ACC112 (cell line): ENCODE data around the gene ZNF362.

Experiments
- H2AFZ ChIP-seq: fragments of 200-600 bp; sonication (generic); one replicate; pipeline ENCODE4 v1.6.0; 2017; ENCODE audit warnings: antibody characterized with exemption, low read length; ENCODE audit not compliant: unreplicated experiment
- H3K27ac ChIP-seq: fragments of 200-600 bp; sonication (generic); 2 replicates; pipeline ENCODE4 v1.5.1; 2014; ENCODE audit warnings: low read depth, mild to moderate bottlenecking, antibody characterized with exemption, low read length, moderate library complexity
- H3K27me3 ChIP-seq: fragments of 200-600 bp; sonication (generic); 2 replicates; pipeline ENCODE4 v1.6.1; 2014; ENCODE audit warnings: mild to moderate bottlenecking, antibody characterized with exemption, low read length, moderate library complexity, mixed read lengths; ENCODE audit not compliant: insufficient read depth
- H3K36me3 ChIP-seq: fragments of 200-600 bp; sonication (generic); 2 replicates; pipeline ENCODE4 v1.6.1; 2016; ENCODE audit warnings: mild to moderate bottlenecking, antibody characterized with exemption, low read length, moderate library complexity, mixed read lengths; ENCODE audit not compliant: insufficient read depth
- H3K4me1 ChIP-seq: fragments of 200-600 bp; sonication (generic); one replicate; pipeline ENCODE4 v1.6.1; 2016; ENCODE audit warnings: low read length, mixed read lengths; ENCODE audit not compliant: insufficient read depth, unreplicated experiment, control insufficient read depth
- H3K4me3 ChIP-seq: fragments of 200-600 bp; sonication (generic); 2 replicates; pipeline ENCODE4 v1.5.1; 2014; ENCODE audit warnings: mild to moderate bottlenecking, low read depth, low read length
- H3K79me2 ChIP-seq: fragments of 200-600 bp; sonication (generic); one replicate; pipeline ENCODE4 v1.6.0; 2016; ENCODE audit warnings: low read length; ENCODE audit not compliant: control insufficient read depth, unreplicated experiment, insufficient read depth

The ZNF362 gene

DNA sequence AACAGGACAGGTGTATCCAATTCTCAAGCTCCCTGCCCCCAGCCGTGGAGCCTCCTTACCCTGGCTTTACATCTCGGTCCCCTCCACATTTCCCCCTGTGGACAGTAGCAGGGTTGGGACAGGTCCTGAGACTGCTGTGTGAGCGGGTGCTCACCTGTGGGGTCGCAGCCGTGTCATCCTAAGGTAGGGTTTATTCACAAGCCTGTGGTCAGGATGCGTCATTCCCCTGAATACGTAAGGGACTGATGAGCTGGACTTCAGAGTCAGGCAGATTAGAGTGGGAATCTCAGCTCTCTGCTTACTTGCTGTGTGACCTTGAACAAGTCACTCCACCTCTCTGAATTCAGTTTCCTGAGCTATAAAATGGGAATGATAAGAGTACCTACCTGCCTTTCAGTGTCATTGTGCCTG, 17.7 kb downstream of the ZNF362 start:
- Histone ChIP-seq H3K4me3 (no peak overlapping the region), H3K27me3 (no peaks in the 10 kb centered on the region), H3K79me2 (peaks cover 4% of the 10 kb centered on the region), H3K36me3 (no peaks in the 10 kb centered on the region), H2AFZ (no peak overlapping the region), H3K4me1 (no peaks in the 10 kb centered on the region), H3K27ac (no peak overlapping the region)

- no peaks in the 10 kb centered on the region for H3K27me3 ChIP-seq
- H3K36me3 ChIP-seq, result no peaks in the 10 kb centered on the region
- no peak overlapping the region for H2AFZ ChIP-seq
- peaks cover 4% of the 10 kb centered on the region for H3K79me2 ChIP-seq
- no peaks in the 10 kb centered on the region for H3K4me1 ChIP-seq
- no peak overlapping the region for H3K27ac ChIP-seq
- H3K4me3 ChIP-seq, result no peak overlapping the region
Measured at GRCh38 chr1:33274446-33274845, 18.2 kb downstream of the ZNF362 start.

GRCh38 chr1:33275195-33275594, 18.9 kb downstream of the ZNF362 start:
- Histone ChIP-seq H3K36me3 (no peaks in the 10 kb centered on the region), H3K79me2 (peaks cover 4% of the 10 kb centered on the region), H3K27ac (no peak overlapping the region), H2AFZ (no peak overlapping the region), H3K4me1 (no peaks in the 10 kb centered on the region), H3K27me3 (no peaks in the 10 kb centered on the region), H3K4me3 (no peak overlapping the region)

- H3K4me3 ChIP-seq, result no peak overlapping the region
- no peaks in the 10 kb centered on the region for H3K36me3 ChIP-seq
- peaks cover 4% of the 10 kb centered on the region for H3K79me2 ChIP-seq
- no peaks in the 10 kb centered on the region for H3K27me3 ChIP-seq
- H3K27ac ChIP-seq, result no peak overlapping the region
- no peak overlapping the region for H2AFZ ChIP-seq
- H3K4me1 ChIP-seq, result no peaks in the 10 kb centered on the region
Measured at GRCh38 chr1:33275706-33276572, 19.6 kb downstream of the ZNF362 start.

DNA sequence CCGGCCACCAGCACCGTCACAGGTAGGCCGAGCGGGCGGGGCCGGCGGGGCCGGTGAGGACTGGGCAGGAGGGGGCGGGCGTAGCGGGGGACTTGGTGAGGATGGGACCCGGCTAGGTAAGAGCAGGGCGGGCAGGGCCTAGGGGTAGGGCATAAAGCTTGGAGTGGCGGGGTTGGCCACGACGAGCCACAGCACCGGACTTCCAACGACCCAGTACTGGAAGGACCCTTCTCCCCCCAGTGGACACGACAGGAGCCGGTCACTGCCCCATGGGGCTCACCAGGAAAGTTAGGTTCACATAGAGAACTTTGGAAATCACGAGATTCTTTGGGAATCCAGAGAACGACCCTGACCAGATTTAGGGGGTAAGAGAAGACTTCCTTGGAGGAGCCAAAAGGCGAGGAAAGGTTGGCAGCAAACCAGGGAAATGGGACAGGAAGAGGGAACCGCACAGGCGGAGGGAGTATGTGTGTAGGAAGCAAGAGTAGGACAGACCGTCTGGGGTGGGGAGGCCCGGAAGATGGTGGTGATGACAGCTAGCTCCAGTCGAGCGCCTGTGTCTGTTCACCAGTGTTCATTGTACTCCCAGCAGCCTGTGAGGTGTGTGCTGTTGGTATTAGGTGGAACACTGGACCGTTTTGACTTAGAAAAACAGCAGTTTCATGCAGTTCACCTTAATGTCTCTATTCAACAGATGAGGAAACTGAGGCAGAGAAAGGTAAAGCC, 20.4 kb downstream of the ZNF362 start:
- Histone ChIP-seq H3K4me1 (no peaks in the 10 kb centered on the region), H3K79me2 (no peaks in the 10 kb centered on the region), H3K36me3 (peaks cover 2% of the 10 kb centered on the region; the same call in 1 of the 2 replicates), H3K27me3 (no peaks in the 10 kb centered on the region), H3K4me3 (no peak overlapping the region), H3K27ac (no peak overlapping the region), H2AFZ (no peak overlapping the region)

GRCh38 chr1:33277488-33278084, 21.3 kb downstream of the ZNF362 start:
- H2AFZ ChIP-seq, result no peak overlapping the region
- H3K4me3 ChIP-seq, result no peak overlapping the region
- peaks cover 2% of the 10 kb centered on the region; the same call in 1 of the 2 replicates for H3K36me3 ChIP-seq
- H3K27ac ChIP-seq, result no peak overlapping the region
- H3K79me2 ChIP-seq, result no peaks in the 10 kb centered on the region
- H3K4me1 ChIP-seq, result no peaks in the 10 kb centered on the region
- H3K27me3 ChIP-seq, result no peaks in the 10 kb centered on the region

DNA sequence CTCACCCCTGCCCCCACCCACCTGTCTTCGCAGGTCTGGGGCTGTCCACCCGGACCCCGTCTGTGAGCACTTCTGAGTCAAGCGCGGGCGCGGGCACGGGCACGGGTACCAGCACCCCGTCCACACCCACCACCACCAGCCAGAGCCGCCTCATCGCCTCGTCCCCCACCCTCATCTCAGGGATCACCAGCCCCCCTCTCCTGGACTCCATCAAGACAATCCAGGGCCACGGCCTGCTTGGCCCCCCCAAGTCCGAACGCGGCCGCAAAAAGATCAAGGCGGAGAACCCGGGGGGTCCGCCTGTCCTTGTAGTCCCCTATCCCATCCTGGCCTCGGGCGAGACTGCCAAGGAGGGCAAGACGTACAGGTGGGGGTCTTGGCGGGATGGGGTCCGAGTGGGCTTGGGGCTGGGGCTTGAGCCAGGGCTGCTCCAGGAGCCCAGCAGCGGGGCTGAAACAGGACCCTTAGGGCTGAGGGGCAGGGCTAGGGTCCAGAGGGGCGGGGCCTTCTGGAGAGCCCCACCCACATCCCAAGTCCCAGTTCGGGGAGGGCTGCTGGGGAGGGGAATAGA, 23.9 kb downstream of the ZNF362 start:
- Histone ChIP-seq H3K79me2 (no peaks in the 10 kb centered on the region), H3K36me3 (peaks cover 2% of the 10 kb centered on the region; the same call in 1 of the 2 replicates), H3K4me3 (no peak overlapping the region), H3K27me3 (no peaks in the 10 kb centered on the region), H3K4me1 (no peaks in the 10 kb centered on the region), H3K27ac (no peak overlapping the region), H2AFZ (no peak overlapping the region)

DNA sequence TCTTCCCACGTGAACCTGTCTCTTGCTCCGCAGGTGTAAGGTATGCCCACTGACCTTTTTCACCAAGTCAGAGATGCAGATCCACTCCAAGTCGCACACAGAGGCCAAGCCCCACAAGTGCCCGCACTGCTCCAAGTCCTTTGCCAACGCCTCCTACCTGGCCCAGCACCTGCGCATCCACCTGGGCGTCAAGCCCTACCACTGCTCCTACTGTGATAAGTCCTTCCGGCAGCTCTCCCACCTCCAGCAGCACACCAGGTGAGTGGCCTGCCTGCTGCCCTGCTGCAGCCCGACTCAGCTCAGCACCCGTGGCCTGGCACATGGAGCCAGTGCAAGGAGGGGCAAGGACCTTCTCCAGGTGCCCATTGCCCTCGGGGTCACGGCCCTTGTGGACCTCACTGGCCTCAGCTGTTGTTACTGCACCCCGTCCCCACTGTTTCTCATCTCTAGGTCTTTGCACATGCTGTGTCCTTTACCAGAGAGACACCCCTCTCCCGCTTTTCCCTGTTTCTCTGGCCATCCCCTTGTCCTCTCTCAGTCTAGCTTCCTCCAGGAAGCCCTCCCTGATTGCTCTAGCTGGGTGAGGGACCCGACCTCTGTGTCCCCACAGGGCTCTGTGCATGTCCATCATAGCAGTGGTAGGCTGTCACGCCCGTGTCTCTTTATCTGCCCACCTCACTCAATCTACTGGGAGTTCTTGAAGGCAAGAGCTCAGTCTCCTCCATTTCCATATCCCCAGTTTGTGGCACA, 25.4 kb downstream of the ZNF362 start:
- Histone ChIP-seq H3K36me3 (peaks cover 2% of the 10 kb centered on the region; the same call in 1 of the 2 replicates), H3K27me3 (no peaks in the 10 kb centered on the region), H3K79me2 (no peaks in the 10 kb centered on the region), H3K4me3 (no peak overlapping the region), H2AFZ (no peak overlapping the region), H3K27ac (no peak overlapping the region), H3K4me1 (no peaks in the 10 kb centered on the region)

DNA sequence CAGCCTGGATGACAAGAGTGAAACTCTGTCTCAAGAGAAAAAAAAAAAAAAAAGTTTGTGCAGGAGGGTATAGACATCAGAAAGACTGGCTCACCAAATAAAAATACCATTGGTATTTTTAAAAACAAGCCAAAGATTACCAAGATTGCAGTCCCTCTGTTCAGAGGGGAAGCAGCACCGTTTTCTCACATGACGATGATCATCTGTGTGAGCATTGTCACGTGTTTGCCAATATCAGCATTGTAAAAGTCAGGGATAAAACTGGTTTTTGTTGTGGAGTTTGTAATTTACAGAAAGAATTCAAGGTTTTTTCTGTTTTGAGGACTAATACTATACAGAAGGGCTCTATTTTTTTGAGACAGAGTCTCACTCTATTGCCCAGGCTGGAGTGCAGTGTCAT, 26.5 kb downstream of the ZNF362 start:
- peaks cover 2% of the 10 kb centered on the region; the same call in 1 of the 2 replicates for H3K36me3 ChIP-seq
- H3K4me1 ChIP-seq, result no peaks in the 10 kb centered on the region
- H3K27ac ChIP-seq, result no peak overlapping the region

DNA sequence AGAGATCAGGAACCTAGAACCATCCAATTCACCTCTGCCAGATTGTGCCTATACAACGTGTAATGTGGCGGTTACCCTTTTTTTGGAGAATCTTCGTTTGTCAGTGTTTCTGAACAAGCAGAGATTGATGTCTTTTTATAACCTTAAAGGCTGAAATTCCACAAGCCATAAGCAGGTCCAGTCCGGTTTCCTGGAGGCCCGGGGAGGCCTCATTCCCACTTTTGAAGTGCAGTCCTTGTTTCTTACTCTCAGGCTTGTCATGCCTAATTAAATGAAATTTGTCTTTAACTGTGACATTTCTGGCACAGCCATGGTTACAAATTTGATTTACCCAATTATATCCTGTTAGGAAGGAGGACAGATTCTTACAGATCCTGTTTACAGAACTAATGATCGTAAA, 27.8 kb downstream of the ZNF362 start:
- Histone ChIP-seq H3K27me3 (no peaks in the 10 kb centered on the region), H3K79me2 (no peaks in the 10 kb centered on the region), H3K4me1 (no peaks in the 10 kb centered on the region), H3K27ac (no peak overlapping the region), H3K4me3 (no peak overlapping the region), H2AFZ (no peak overlapping the region), H3K36me3 (peaks cover 2% of the 10 kb centered on the region; the same call in 1 of the 2 replicates)

More for the DNA sequence above, 26.5 kb downstream of the ZNF362 start:
- no peaks in the 10 kb centered on the region for H3K79me2 ChIP-seq
- no peak overlapping the region for H3K4me3 ChIP-seq
- no peak overlapping the region for H2AFZ ChIP-seq
- H3K27me3 ChIP-seq, result no peaks in the 10 kb centered on the region
